22Rv1 (cell line): Measurements from ENCODE around the gene SARDH.

Experiments
- CTCF ChIP-seq: fragments of 450-650 bp; IDR thresholded peaks from 2 replicates; pipeline ENCODE4 v1.5.1; 2017; ENCODE audit warnings: mild to moderate bottlenecking
- ZFX ChIP-seq: fragments of 450-650 bp; IDR thresholded peaks from 2 replicates; pipeline ENCODE4 v1.6.1; 2017; ENCODE audit warnings: antibody characterized with exemption, borderline replicate concordance

- no peak for TF ChIP-seq CTCF
- no peak for TF ChIP-seq ZFX
These were observed 23.4 kb downstream of the SARDH start for GRCh38 chr9:133714606-133715294.
